ENCODE measurements around the gene EXOC4. TPM values are rescaled to one million over a fixed set of nuclear protein-coding genes. Genes with fewer than 3 reads are reported as not detected.

The EXOC4 gene
- total RNA-seq, 2 donors from 2014 or later, result 48.9 to 102 TPM

- no peaks in the 10 kb centered on the region for H3K36me3 ChIP-seq
- H3K9me3 ChIP-seq, result no peaks in the 10 kb centered on the region
- no peak for TF ChIP-seq CTCF (IDR thresholded peaks at IDR 0.05)
- no peak for TF ChIP-seq POLR2A (IDR thresholded peaks at IDR 0.05)
- TF ChIP-seq POLR2AphosphoS5 (IDR thresholded peaks at IDR 0.05), result no peak
- H3K27me3 ChIP-seq (replicated peaks; ENCODE audit: insufficient read depth), result no peaks in the 10 kb centered on the region
- H3K4me1 ChIP-seq (replicated peaks), result no peaks in the 10 kb centered on the region
- intact Hi-C loops (cut with DNase I), result no loop called here
- no peak overlapping the region for H3K27ac ChIP-seq
- no peak for DNase-seq (ENCODE audit: low spot score)
- no peak overlapping the region for H3K4me3 ChIP-seq
Measured at GRCh38 chr7:134041477-134041876, 788.6 kb downstream of the EXOC4 start.

GRCh38 chr7:134042307-134042706, 789.4 kb downstream of the EXOC4 start:
- TF ChIP-seq POLR2AphosphoS5 (IDR thresholded peaks at IDR 0.05), result no peak

GRCh38 chr7:134044682-134045081, 791.8 kb downstream of the EXOC4 start:
- no peaks in the 10 kb centered on the region for H3K36me3 ChIP-seq
- H3K27me3 ChIP-seq (replicated peaks; ENCODE audit: insufficient read depth), result no peaks in the 10 kb centered on the region
- intact Hi-C loops (cut with DNase I), result no loop called here
- TF ChIP-seq POLR2A (IDR thresholded peaks at IDR 0.05), result no peak
- TF ChIP-seq POLR2AphosphoS5 (IDR thresholded peaks at IDR 0.05), result no peak
- TF ChIP-seq CTCF (IDR thresholded peaks at IDR 0.05), result no peak
- H3K9me3 ChIP-seq, result no peaks in the 10 kb centered on the region
- H3K4me1 ChIP-seq (replicated peaks), result no peaks in the 10 kb centered on the region
- no peak overlapping the region for H3K27ac ChIP-seq
- 95% methylated on average over 2 of the region's 2 CpGs for WGBS
- H3K4me3 ChIP-seq, result no peak overlapping the region
- DNase-seq (ENCODE audit: low spot score), result no peak

More at GRCh38 chr7:134042307-134042706, 789.4 kb downstream of the EXOC4 start:
- 62% methylated on average over 4 of the region's 4 CpGs for WGBS
- Histone ChIP-seq H3K27ac (no peak overlapping the region), H3K36me3 (no peaks in the 10 kb centered on the region), H3K9me3 (no peaks in the 10 kb centered on the region), H3K4me1 (replicated peaks) (no peaks in the 10 kb centered on the region), H3K4me3 (no peak overlapping the region), H3K27me3 (replicated peaks; ENCODE audit: insufficient read depth) (no peaks in the 10 kb centered on the region)
- intact Hi-C loops (cut with DNase I), result no loop called here
- DNase-seq (ENCODE audit: low spot score), result no peak

- no peak for TF ChIP-seq POLR2A (IDR thresholded peaks at IDR 0.05)
- no peak for TF ChIP-seq CTCF (IDR thresholded peaks at IDR 0.05)
- no peak for TF ChIP-seq POLR2AphosphoS5 (IDR thresholded peaks at IDR 0.05)
- 96% methylated on average over 4 of the region's 4 CpGs for WGBS
- no peaks in the 10 kb centered on the region for H3K4me1 ChIP-seq (replicated peaks)
- no peak for DNase-seq (ENCODE audit: low spot score)
- H3K36me3 ChIP-seq, result no peaks in the 10 kb centered on the region
- no peaks in the 10 kb centered on the region for H3K27me3 ChIP-seq (replicated peaks; ENCODE audit: insufficient read depth)
- H3K27ac ChIP-seq, result no peak overlapping the region
- intact Hi-C loops (cut with DNase I), result no loop called here
- H3K9me3 ChIP-seq, result no peaks in the 10 kb centered on the region
- H3K4me3 ChIP-seq, result no peak overlapping the region
Measured at GRCh38 chr7:134045716-134046115, 792.8 kb downstream of the EXOC4 start.

- Histone ChIP-seq H3K4me3 (no peak overlapping the region), H3K27me3 (replicated peaks; ENCODE audit: insufficient read depth) (no peaks in the 10 kb centered on the region), H3K27ac (no peak overlapping the region), H3K9me3 (no peaks in the 10 kb centered on the region), H3K4me1 (replicated peaks) (no peaks in the 10 kb centered on the region), H3K36me3 (no peaks in the 10 kb centered on the region)
- 97% methylated on average over 9 of the region's 9 CpGs for WGBS
- no peak for DNase-seq (ENCODE audit: low spot score)
- intact Hi-C loops (cut with DNase I), result no loop called here
- TF ChIP-seq POLR2AphosphoS5 (IDR thresholded peaks at IDR 0.05), result no peak
- TF ChIP-seq POLR2A (IDR thresholded peaks at IDR 0.05), result no peak
- TF ChIP-seq CTCF (IDR thresholded peaks at IDR 0.05), result no peak
Measured at GRCh38 chr7:134046594-134047128, 793.8 kb downstream of the EXOC4 start.
